DOHH2 (cell line): ENCODE data around the gene TULP1.

ENCODE experiments used
- H3F3A ChIP-seq: fragments of 200-600 bp; sonication (generic), shearing (Covaris generic); 2 replicates; pipeline ENCODE4 v1.6.0; 2016; ENCODE audit warnings: antibody characterized with exemption, mild to moderate bottlenecking; ENCODE audit not compliant: control insufficient read depth, insufficient read depth
- H3K27ac ChIP-seq: fragments of 200-600 bp; sonication (generic); 2 replicates; pipeline ENCODE4 v1.5.1; 2014; ENCODE audit warnings: low read depth, mild to moderate bottlenecking, low read length, moderate library complexity
- H3K27me3 ChIP-seq: fragments of 200-600 bp; sonication (generic); 2 replicates; pipeline ENCODE4 v1.6.1; 2014; ENCODE audit warnings: mild to moderate bottlenecking, low read length, mixed read lengths; ENCODE audit not compliant: control insufficient read depth
- H3K36me3 ChIP-seq: fragments of 200-600 bp; sonication (generic); 2 replicates; pipeline ENCODE4 v1.6.1; 2014; ENCODE audit warnings: mild to moderate bottlenecking, low read length, moderate library complexity, mixed read lengths; ENCODE audit not compliant: control insufficient read depth
- H3K4me1 ChIP-seq: fragments of 200-600 bp; sonication (generic); 2 replicates; pipeline ENCODE4 v1.6.1; 2014; ENCODE audit warnings: mild to moderate bottlenecking, low read length, mixed read lengths; ENCODE audit not compliant: control insufficient read depth
- H3K4me2 ChIP-seq: fragments of 200-600 bp; sonication (generic); 2 replicates; pipeline ENCODE4 v1.6.0; 2014; ENCODE audit warnings: mild to moderate bottlenecking, low read length, moderate library complexity
- H3K4me3 ChIP-seq: fragments of 200-600 bp; sonication (generic); 2 replicates; pipeline ENCODE4 v1.5.1; 2014; ENCODE audit warnings: mild to moderate bottlenecking, low read length, mixed read lengths
- H3K79me2 ChIP-seq: fragments of 200-600 bp; sonication (generic); 2 replicates; pipeline ENCODE4 v1.6.1; 2014; ENCODE audit warnings: mild to moderate bottlenecking, low read length, mixed read lengths; ENCODE audit not compliant: control insufficient read depth
- H3K9me2 ChIP-seq: fragments of 200-600 bp; sonication (generic); replicated peaks from 2 replicates; pipeline ENCODE4 v1.6.1; 2014; ENCODE audit warnings: mild to moderate bottlenecking, low read length, mixed read lengths; ENCODE audit not compliant: control insufficient read depth
- H3K9me3 ChIP-seq: fragments of 200-600 bp; sonication (generic); 2 replicates; pipeline ENCODE4 v1.6.1; 2014; ENCODE audit warnings: antibody characterized with exemption, low read length, mixed read lengths; ENCODE audit not compliant: control insufficient read depth, insufficient read depth
- H4K20me1 ChIP-seq: fragments of 200-600 bp; sonication (generic); 2 replicates; pipeline ENCODE4 v1.6.0; 2014; ENCODE audit warnings: low read depth, mild to moderate bottlenecking, antibody characterized with exemption, low read length, moderate library complexity; ENCODE audit not compliant: control insufficient read depth, insufficient read depth
- EZH2phosphoT487 ChIP-seq: fragments of 200-600 bp; sonication (generic); IDR thresholded peaks from 2 replicates; pipeline ENCODE4 v1.6.1; 2017; ENCODE audit warnings: borderline replicate concordance, mild to moderate bottlenecking, antibody characterized with exemption, low read length, moderate library complexity, mixed read lengths
- TF ChIP-seq, protein P1 (sequence below): fragments of 200-600 bp; sonication (generic); IDR thresholded peaks from one replicate; pipeline ENCODE4 v1.5.1; 2014; ENCODE audit warnings: antibody characterized with exemption, mild to moderate bottlenecking, low read depth, low read length; ENCODE audit not compliant: poor library complexity, severe bottlenecking

The TULP1 gene

DNA sequence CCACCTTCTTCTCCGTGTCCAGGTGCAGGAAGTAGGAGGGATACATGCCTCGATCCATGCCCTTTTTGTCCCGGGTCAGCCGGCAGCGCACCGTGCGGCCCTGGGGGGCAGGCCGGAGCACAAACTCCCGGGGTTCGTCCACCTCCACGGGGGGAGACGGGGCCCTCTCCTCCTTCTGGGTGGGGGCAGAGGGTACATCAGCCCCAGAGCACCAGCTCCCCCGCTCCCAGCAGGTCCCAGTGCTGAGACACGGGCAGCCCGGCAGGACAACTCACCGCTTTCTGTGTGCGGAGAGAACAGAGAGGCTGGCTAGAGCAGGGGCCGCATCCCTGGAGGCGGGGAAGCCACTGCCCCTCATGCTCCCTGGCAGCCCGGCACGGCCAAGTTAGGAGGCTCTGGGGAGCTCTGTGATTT lies 6.7 kb downstream of the TULP1 start:
- no peak overlapping the region for H3K4me3 ChIP-seq
- TF ChIP-seq, protein P1, sequence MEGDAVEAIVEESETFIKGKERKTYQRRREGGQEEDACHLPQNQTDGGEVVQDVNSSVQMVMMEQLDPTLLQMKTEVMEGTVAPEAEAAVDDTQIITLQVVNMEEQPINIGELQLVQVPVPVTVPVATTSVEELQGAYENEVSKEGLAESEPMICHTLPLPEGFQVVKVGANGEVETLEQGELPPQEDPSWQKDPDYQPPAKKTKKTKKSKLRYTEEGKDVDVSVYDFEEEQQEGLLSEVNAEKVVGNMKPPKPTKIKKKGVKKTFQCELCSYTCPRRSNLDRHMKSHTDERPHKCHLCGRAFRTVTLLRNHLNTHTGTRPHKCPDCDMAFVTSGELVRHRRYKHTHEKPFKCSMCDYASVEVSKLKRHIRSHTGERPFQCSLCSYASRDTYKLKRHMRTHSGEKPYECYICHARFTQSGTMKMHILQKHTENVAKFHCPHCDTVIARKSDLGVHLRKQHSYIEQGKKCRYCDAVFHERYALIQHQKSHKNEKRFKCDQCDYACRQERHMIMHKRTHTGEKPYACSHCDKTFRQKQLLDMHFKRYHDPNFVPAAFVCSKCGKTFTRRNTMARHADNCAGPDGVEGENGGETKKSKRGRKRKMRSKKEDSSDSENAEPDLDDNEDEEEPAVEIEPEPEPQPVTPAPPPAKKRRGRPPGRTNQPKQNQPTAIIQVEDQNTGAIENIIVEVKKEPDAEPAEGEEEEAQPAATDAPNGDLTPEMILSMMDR: no peak
- no peak for TF ChIP-seq EZH2phosphoT487

DNA sequence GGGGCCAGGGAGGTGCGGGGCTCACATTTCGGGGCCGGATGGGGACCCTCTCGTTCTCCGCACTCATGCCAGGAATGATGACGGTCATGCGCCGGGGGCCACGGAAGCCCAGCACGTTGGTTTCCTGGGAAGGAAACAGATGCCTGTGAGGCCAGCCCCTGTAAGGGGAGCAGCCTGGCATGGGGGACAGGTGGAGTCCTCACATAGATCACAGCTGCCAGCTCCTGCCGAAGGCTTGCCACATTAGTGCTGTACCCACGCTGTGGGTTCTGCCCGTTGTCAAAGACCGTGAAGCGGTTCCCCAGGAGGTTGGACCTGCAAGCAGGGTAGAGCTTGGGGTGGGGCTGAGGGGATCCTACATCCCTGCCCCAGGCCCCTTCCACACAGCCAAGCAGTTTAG lies 9.2 kb downstream of the TULP1 start:
- Histone ChIP-seq H3K79me2 (no peaks in the 10 kb centered on the region), H4K20me1 (no peaks in the 10 kb centered on the region), H3K27ac (no peak overlapping the region), H3K4me1 (no peaks in the 10 kb centered on the region), H3K9me3 (no peaks in the 10 kb centered on the region), H3K36me3 (no peaks in the 10 kb centered on the region), H3K4me3 (no peak overlapping the region), H3K27me3 (peaks cover 49% of the 10 kb centered on the region), H3K9me2 (no peaks in the 10 kb centered on the region), H3K4me2 (no peak overlapping the region), H3F3A (no peaks in the 10 kb centered on the region)
- TF ChIP-seq, protein P1: no peak
- TF ChIP-seq EZH2phosphoT487: no peak

More for the DNA sequence above, 6.7 kb downstream of the TULP1 start:
- Histone ChIP-seq H3K4me2 (no peak overlapping the region), H3K27ac (no peak overlapping the region), H3F3A (no peaks in the 10 kb centered on the region), H3K79me2 (no peaks in the 10 kb centered on the region), H3K27me3 (peaks cover 49% of the 10 kb centered on the region), H3K9me3 (no peaks in the 10 kb centered on the region), H3K36me3 (no peaks in the 10 kb centered on the region), H3K4me1 (0 out of 2 replicates have a peak, but pooled peaks cover 6% of the 10 kb centered on the region), H3K9me2 (no peaks in the 10 kb centered on the region), H4K20me1 (no peaks in the 10 kb centered on the region)

DNA sequence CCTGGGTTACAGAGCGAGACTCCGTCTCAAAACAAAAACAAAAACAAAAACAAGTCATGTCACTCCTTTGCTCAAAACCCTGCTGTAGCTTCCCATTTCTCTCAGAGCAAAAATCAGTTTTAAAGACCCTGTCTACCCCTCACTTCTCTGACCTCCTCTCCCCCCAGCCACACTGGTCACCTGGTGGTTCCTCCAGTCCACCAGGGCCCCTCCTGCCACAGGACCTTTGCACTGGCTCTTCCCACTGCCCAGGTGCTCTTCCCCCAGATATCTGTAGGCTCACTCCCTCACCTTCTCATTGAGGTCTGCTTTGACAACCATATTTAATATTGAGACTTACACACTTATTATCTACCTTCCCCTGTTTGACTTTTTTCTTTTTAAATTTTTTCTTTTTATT lies 10.9 kb downstream of the TULP1 start:
- H3K4me1 ChIP-seq: peaks cover 9% of the 10 kb centered on the region
- H3F3A ChIP-seq: no peaks in the 10 kb centered on the region
- H3K27ac ChIP-seq: no peak overlapping the region
- no peaks in the 10 kb centered on the region for H3K36me3 ChIP-seq
- no peaks in the 10 kb centered on the region for H3K9me3 ChIP-seq
- H3K4me2 ChIP-seq: no peak overlapping the region
- TF ChIP-seq, protein P1: no peak
- TF ChIP-seq EZH2phosphoT487: no peak
- H3K4me3 ChIP-seq: no peak overlapping the region
- peaks cover 56% of the 10 kb centered on the region for H3K27me3 ChIP-seq
- H4K20me1 ChIP-seq: no peaks in the 10 kb centered on the region
- H3K79me2 ChIP-seq: no peaks in the 10 kb centered on the region
- H3K9me2 ChIP-seq: no peaks in the 10 kb centered on the region
